Stimulated activated effector memory CD8-positive, alpha-beta T cell treated with anti-CD3 and anti-CD28 coated beads, Interleukin-12 subunit alpha, Interleukin-12 subunit beta, amount 100 ng/mL, for 72 hours (primary cell): ENCODE measurements around the gene WTIP.
"Not testable (repeated sequence)": the region's sequence is repeated elsewhere in the genome, so short reads cannot be mapped to it uniquely, and the experiment has no call there.

Experiments
- ATAC-seq: fragments of 150-1000 bp; cut with Tn5 transposase; 2 replicates; pipeline ENCODE4 v1.10.0; 2021
- DNase-seq, 2 donors: peaks; one replicate each; pipeline ENCODE4 v3.0.0; 2021 to 2022; ENCODE audit warnings: low spot score in 2 of 2
- H3K27ac Mint-ChIP-seq: one replicate; pipeline ENCODE4 v1.8.0; 2022; ENCODE audit warnings: mild to moderate bottlenecking, mixed read lengths
- H3K36me3 Mint-ChIP-seq: one replicate; pipeline ENCODE4 v1.8.0; 2022; ENCODE audit warnings: mild to moderate bottlenecking, mixed read lengths
- H3K4me1 Mint-ChIP-seq: one replicate; pipeline ENCODE4 v1.8.0; 2022; ENCODE audit warnings: mixed read lengths
- H3K4me3 Mint-ChIP-seq: one replicate; pipeline ENCODE4 v1.8.0; 2022; ENCODE audit warnings: mild to moderate bottlenecking, mixed read lengths
- H3K9me3 Mint-ChIP-seq: one replicate; pipeline ENCODE4 v1.8.0; 2022; ENCODE audit warnings: mixed read lengths

The WTIP gene

DNA sequence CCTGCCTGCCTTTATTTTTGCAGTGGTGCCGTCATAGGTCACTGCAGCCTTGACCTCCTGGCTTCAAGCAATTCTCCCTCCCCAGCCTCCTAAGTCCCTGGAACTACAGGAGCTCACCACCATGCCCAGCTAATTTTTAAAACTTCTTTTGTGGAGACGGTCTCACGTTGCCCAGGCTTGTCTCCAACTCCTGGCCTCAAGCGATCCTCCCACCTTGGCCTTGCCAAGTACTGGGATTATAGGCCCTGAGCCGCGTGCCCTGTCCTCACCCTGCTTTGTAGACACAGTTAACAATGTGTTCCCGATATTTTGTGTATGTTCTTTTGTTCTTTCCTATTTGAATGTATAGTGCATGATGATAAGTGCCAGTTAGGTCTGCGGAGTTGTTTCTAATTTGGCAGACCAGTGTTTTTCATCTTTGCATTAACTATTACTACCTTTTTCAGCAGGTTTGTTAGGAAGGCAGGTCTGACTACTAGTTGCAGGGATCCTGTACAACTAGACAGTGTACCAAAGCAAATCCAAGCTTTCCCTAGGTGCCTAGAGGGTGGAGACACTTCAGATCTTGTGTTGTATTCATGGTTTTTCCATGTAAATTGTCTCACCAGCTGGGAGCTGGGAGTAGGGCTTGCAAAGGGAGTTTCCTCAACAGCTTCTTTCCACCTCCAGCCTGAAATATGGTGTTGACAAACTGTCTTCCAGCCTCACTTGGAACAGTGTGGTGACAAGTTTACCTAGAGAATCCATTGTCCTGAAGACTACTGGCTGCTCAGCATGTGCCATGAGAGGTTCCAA, 9.5 kb upstream of the WTIP start:
- Mint-ChIP-seq H3K4me3 (no peak overlapping the region), H3K27ac (peak overlapping the region; percentile 37), H3K9me3 (no peaks in the 10 kb centered on the region), H3K4me1 (peaks cover 8% of the 10 kb centered on the region), H3K36me3 (peaks cover 79% of the 10 kb centered on the region)
- no peak for DNase-seq
- no peak for ATAC-seq

DNA sequence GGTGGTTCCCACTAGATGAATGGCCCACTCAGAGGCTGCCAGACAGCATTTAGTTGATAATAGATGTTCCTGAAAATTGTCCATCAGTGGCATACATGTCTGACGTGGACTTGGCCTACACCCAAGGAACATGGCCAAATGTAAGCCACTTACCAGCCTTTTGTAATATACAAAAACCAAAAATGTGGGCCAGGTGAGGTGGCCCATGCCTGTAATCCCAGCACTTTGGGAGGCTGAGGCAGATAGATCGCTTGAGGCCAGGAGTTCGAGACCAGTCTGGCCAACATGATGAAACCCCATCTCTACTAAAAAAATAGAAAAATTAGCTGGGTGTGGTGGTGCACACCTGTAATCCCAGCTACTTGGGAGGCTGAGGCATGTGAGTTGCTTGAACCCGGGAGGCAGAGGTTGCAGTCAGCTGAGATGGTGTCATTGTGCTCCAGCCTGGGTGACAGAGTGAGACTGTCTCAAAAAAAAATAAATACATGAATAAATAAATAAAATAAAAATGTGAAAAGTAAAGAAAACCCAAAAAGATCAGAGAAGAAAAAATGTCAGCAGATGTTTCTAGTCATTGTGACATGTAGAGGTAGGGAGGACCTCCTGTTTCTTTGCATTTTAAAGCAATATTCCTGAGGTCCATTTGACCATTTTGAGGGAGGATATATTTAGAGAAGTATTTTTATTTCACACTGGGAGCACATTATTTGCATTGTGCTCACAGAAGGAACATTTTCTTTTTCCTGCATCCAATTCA, 7.1 kb upstream of the WTIP start:
- DNase-seq (no peak), ATAC-seq (no peak)
- Mint-ChIP-seq H3K4me3 (no peak overlapping the region), H3K36me3 (peaks cover 56% of the 10 kb centered on the region), H3K9me3 (no peaks in the 10 kb centered on the region), H3K27ac (no peak overlapping the region), H3K4me1 (peaks cover 8% of the 10 kb centered on the region)

DNA sequence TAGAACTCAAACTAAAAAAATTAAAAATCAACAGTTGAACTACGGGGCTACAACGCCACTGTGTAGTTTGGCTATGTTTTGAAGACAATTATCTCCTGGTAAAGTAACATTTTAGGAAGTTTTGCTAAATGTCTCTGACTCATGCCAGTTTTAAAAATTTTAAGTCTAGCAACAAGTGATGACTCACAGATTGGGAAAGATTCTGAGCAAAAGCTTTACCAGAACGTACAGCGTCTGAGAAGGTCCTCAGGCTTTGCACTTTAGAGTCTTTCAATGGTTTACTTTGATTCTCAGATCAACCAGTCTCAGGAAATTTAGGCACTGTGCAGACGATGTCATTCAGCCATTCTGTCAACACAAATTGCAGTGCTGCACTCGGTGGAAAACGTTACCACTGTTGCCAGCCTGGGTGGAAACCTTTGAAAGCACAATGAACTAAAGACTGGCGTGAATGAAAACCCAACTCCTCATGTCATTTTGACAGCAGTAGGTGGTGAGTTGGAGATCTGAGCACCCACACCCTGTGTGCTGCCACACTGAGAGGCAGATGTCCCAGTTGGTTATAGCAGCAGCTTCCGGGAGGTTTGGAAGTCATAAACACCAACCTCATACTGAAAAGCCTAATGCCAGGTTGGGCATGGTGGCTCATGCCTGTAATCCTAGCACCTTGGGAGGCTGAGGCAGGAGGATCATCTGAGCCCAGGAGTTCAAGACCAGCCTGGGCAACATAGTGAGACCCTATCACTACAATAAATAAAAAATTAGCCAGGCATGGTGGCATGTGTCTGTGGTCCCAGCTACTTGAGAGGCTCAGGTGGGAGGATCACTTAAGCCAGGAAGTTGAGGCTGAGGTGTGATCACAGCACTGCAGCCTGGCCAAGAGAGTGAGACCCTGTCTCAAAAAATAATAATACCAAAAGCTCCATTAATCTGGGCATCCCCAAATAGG, 6.3 kb upstream of the WTIP start:
- ATAC-seq (peak; percentile 87), DNase-seq (peak in 1 of 2 donors; percentile 55)
- no peaks in the 10 kb centered on the region for H3K9me3 Mint-ChIP-seq
- peak overlapping the region; percentile 52 for H3K27ac Mint-ChIP-seq
- H3K36me3 Mint-ChIP-seq, result peaks cover 47% of the 10 kb centered on the region
- H3K4me3 Mint-ChIP-seq, result no peak overlapping the region
- H3K4me1 Mint-ChIP-seq, result peaks cover 8% of the 10 kb centered on the region

DNA sequence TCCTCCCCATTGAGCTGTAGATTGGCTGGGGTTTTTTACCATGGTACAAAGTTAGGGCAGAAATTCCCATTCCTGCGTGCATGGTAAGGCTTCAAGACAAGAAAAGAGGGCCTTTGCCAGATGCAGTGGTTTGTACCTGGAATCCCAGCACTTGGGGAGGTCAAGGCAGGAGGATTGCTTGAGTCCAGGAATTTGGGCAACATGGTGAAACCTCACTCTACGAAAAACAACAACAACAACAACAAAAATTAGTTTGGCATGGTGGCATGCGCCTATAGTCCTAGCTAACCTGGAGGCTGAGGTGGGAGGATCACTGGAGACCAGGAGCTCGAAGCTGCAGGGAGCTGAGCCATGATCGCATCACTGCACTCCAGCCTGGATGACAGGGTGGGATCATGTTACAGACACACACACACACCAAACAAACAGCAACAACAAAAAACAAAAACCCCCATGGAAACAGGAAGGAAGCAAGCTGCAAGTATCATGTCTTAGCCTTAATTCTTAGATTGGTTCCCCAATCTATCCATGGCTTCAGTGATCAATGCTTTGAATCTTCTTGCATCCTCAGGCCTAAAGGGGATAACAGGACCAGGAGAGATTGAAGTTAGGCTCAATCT, 5.5 kb upstream of the WTIP start:
- peaks cover 8% of the 10 kb centered on the region for H3K4me1 Mint-ChIP-seq
- ATAC-seq (no peak), DNase-seq (no peak)
- H3K4me3 Mint-ChIP-seq, result no peak overlapping the region
- peaks cover 39% of the 10 kb centered on the region for H3K36me3 Mint-ChIP-seq
- H3K27ac Mint-ChIP-seq, result peak overlapping the region; percentile 33
- no peaks in the 10 kb centered on the region for H3K9me3 Mint-ChIP-seq

DNA sequence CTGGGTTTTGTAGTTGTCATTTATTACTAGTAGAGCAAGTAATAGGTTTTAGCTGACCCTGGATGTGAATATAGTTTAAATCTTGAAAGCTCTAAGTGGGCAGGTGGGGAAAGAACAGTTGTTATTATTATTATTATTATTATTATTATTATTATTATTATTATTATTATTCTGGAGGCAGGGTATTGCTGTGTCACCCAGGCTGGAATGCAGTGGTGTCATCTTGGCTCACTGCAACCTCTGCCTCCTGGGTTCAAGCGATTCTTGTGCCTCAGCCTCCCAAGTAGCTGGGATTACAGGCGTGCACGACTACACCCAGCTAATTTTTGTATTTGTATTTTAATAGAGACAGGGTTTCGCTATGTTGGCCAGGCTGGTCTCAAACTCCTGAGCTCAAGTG, 3.1 kb upstream of the WTIP start:
- Mint-ChIP-seq H3K4me1 (peaks cover 18% of the 10 kb centered on the region), H3K36me3 (peaks cover 18% of the 10 kb centered on the region)
- DNase-seq, H3K27ac Mint-ChIP-seq, H3K9me3 Mint-ChIP-seq, ATAC-seq, H3K4me3 Mint-ChIP-seq: not testable (repeated sequence)

DNA sequence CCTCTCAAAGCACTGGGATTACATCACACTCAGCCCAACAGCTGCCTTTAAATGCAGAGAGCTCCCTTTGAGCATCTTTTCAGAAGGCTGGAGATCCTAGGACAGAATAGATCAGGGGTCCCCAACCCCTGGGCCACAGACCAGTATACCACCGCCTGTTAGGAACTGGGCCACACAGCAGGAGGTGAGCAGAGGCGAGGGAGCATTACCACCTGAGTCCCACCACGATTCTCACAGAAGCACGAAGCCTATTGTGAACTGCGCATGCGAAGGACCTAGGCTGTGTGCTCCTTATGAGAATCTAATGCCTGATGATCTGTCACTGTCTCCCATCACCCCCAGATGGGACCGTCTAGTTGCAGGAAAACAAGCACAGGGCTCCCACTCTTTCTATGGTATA, 2.2 kb upstream of the WTIP start:
- no peak overlapping the region for H3K4me3 Mint-ChIP-seq
- DNase-seq (no peak), ATAC-seq (no peak)
- H3K36me3 Mint-ChIP-seq, result peaks cover 10% of the 10 kb centered on the region
- H3K4me1 Mint-ChIP-seq, result peaks cover 18% of the 10 kb centered on the region
- no peak overlapping the region for H3K27ac Mint-ChIP-seq
- H3K9me3 Mint-ChIP-seq, result no peaks in the 10 kb centered on the region

DNA sequence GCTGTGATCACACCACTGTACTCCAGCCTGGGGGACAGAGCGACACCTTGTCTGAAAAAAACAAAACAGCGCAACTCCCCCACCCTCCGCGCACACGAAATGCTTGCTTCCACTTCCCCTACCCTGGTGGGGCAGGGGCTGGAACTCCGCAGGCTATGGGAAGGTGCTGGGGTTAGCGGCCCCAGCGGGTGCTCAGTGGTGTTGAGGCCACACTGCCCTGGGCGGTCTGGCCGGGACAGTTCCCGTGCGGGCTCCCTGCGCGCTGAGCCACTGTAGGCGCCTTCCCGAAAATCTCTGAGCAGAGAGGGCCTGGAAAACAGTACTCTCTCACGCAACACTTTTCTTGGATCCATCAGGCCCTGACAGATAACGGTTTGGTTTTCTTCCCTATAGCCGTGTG, 1.1 kb upstream of the WTIP start:
- Mint-ChIP-seq H3K27ac (no peak overlapping the region), H3K4me1 (peaks cover 18% of the 10 kb centered on the region), H3K4me3 (no peak overlapping the region), H3K36me3 (peaks cover 10% of the 10 kb centered on the region), H3K9me3 (no peaks in the 10 kb centered on the region)
- no peak for DNase-seq
- ATAC-seq, result no peak

DNA sequence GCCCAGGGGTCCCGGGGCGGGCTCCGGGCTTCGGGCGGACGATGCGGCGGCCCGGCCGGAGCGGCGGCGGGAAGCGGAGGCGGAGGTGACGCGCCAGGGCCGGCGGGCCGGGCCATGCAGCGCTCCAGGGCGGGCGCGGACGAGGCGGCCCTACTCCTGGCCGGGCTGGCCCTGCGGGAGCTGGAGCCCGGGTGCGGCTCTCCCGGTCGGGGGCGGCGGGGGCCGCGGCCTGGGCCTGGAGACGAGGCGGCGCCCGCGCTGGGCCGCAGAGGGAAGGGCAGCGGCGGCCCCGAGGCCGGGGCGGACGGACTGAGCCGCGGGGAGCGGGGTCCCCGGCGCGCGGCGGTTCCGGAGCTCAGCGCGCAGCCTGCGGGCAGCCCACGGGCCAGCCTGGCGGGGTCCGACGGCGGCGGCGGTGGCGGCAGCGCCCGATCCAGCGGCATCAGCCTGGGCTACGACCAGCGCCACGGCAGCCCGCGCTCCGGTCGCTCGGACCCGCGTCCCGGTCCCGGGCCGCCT, 362 bp downstream of the WTIP start:
- H3K4me3 Mint-ChIP-seq, result no peak overlapping the region
- no peaks in the 10 kb centered on the region for H3K9me3 Mint-ChIP-seq
- ATAC-seq (peak; percentile 27), DNase-seq (no peak)
- H3K4me1 Mint-ChIP-seq, result peaks cover 10% of the 10 kb centered on the region
- H3K36me3 Mint-ChIP-seq, result peaks cover 4% of the 10 kb centered on the region
- no peak overlapping the region for H3K27ac Mint-ChIP-seq

DNA sequence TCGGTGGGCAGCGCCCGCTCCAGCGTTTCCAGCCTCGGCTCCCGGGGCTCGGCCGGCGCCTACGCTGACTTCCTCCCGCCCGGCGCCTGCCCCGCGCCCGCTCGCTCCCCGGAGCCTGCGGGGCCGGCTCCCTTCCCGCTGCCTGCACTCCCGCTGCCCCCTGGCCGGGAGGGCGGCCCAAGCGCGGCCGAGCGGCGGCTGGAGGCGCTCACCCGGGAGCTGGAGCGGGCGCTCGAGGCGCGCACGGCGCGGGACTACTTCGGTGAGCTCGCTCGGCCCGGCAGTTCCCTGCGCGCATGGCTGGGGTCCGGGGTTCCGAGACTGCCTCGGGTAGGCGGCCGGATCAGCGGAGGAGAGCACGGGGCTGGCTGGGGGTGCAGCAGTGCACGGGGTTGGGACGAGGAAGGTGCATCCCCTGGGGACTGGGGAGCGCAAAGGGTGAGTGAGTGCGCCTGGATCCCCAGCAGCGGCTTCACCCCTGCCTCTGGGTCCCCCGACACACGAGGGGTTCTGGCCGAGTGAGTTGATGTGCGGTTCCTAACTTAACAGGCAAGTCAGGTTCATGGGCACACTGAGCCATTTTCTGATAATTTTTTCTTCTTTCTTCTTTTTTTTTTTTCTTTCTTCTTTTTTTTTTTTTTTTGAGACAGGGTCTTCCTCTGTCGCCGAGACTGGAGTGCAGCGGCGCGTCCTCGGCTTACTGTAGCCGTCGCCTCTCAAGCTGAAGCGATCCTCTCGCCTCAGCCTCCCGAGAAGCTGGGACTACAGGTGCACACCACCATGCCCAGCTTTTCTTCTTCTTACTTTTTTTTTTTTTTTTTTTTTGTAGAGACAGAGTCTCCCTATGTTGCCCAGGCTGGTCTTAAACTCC, 1.1 kb downstream of the WTIP start:
- Mint-ChIP-seq H3K4me1 (peaks cover 10% of the 10 kb centered on the region), H3K4me3 (peak overlapping the region; percentile 61), H3K9me3 (no peaks in the 10 kb centered on the region), H3K27ac (no peak overlapping the region), H3K36me3 (peaks cover 4% of the 10 kb centered on the region)
- ATAC-seq (no peak), DNase-seq (no peak)

DNA sequence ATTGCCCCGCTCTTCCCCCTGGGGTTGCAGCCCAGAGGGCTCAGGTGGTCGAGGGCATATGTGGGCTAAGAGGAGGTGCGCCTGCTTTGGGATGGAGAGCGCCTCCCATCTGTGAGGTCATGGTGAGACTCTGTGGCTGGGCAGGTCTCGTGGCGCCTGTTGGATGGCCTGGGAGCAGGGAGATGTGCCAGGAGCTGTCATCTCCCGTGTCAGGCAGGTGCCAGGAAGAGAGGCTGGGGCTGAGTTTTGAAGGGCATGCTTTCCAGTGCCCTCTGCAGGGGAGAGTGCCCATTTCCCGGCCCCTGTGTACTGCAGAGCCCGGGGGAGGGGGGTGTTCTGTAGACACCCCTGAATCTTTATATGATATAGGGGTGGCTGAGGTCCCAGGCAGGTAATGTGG, 2.8 kb downstream of the WTIP start:
- peaks cover 10% of the 10 kb centered on the region for H3K4me1 Mint-ChIP-seq
- no peak for DNase-seq
- H3K9me3 Mint-ChIP-seq, result no peaks in the 10 kb centered on the region
- no peak for ATAC-seq
- H3K27ac Mint-ChIP-seq, result no peak overlapping the region
- no peak overlapping the region for H3K4me3 Mint-ChIP-seq
- peaks cover 4% of the 10 kb centered on the region for H3K36me3 Mint-ChIP-seq

DNA sequence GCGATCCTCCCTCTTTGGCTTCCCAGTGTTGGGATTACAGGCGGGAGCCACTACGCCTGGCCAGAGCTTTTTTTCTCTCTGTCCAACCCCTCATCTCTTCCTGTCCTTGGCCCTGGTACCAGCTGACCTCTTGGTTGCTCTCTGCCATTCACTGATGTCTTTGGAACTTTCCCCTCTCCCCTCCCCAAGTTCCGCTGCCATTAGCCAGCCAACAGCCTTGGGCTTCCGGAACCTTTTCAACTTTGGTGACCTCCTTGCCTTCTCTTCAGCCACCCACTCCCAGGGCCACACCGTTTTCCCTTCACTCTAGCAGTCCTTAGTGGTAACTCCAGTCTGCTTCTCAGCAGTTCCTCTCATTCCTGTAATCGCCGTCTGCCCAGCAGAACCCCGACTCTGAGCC, 4.3 kb downstream of the WTIP start:
- no peak overlapping the region for H3K27ac Mint-ChIP-seq
- H3K36me3 Mint-ChIP-seq, result peaks cover 4% of the 10 kb centered on the region
- H3K9me3 Mint-ChIP-seq, result no peaks in the 10 kb centered on the region

DNA sequence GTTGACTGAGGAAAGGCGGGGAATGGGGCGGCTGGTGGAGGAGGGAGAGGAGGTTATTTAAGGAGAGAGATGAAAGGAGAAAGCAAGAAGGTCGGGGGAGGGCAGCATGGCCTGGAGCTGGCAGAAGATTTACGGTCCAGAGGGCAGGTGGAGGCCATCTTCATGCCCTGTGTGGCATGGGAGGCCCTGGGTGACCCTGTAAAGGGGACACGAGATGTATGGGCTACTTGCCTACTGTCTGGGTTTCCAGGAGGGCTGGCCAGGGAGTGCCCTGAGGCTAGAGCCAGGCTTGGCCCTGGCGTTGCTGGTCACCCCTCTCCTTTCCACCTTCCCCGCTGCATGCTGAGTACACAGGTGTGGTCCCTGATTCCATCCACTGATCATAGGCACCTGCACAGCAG, 6.1 kb downstream of the WTIP start:
- no peaks in the 10 kb centered on the region for H3K9me3 Mint-ChIP-seq
- peaks cover 9% of the 10 kb centered on the region for H3K4me1 Mint-ChIP-seq
- DNase-seq, result no peak
- peaks cover 4% of the 10 kb centered on the region for H3K36me3 Mint-ChIP-seq
- no peak overlapping the region for H3K27ac Mint-ChIP-seq
- H3K4me3 Mint-ChIP-seq, result no peak overlapping the region
- no peak for ATAC-seq

More for the DNA sequence above, 4.3 kb downstream of the WTIP start:
- ATAC-seq (no peak), DNase-seq (no peak)
- Mint-ChIP-seq H3K4me1 (peaks cover 10% of the 10 kb centered on the region), H3K4me3 (no peak overlapping the region)

DNA sequence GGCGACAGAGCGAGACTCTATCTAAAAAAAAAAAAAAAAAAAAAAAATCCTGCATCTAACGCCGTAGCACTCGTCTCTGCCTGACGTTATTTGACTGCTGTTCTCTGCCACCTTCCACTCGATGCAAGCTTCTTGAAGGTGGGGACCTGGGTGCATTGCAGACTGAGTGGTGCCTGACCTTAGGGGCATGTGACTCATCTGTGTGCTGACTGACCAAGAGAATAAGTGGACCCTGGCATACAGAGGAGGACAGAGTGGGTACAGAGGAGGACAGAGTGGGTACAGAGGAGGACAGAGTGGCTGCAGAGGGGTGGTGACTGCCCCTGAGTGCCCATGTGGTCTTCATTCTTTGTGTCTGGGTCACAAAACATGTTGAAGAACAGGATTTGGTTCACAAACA, 7.6 kb downstream of the WTIP start:
- H3K4me3 Mint-ChIP-seq, result no peak overlapping the region
- ATAC-seq, result no peak
- no peaks in the 10 kb centered on the region for H3K9me3 Mint-ChIP-seq
- no peak overlapping the region for H3K27ac Mint-ChIP-seq
- H3K36me3 Mint-ChIP-seq, result no peaks in the 10 kb centered on the region
- no peak for DNase-seq
- H3K4me1 Mint-ChIP-seq, result no peaks in the 10 kb centered on the region
